Stimulated activated naive B cell treated with anti-CD40 and anti-IgM and Interleukin-4, amounts not matched to agents 10 μg/mL and 1 μg/mL and 100 μg/mL, for 72 hours (primary cell): ENCODE measurements around the gene PARVA.

Source experiments
- ATAC-seq, 2 donors: fragments of 150-1000 bp; cut with Tn5 transposase; replicated peaks; 2 replicates each; pipeline ENCODE4 v1.10.0; 2021; ENCODE audit warnings: moderate library complexity in 1 of 2
- DNase-seq: peaks from one replicate; pipeline ENCODE4 v3.0.0; 2021
- H3K27ac Mint-ChIP-seq: one replicate; pipeline ENCODE4 v1.8.0; 2022; ENCODE audit warnings: mild to moderate bottlenecking, mixed read lengths
- H3K27me3 Mint-ChIP-seq, 2 donors: one replicate each; pipeline ENCODE4 v1.8.0; 2022; ENCODE audit warnings: mixed read lengths in 2 of 2
- H3K36me3 Mint-ChIP-seq, 2 donors: one replicate each; pipeline ENCODE4 v1.8.0; 2022; ENCODE audit warnings: mixed read lengths in 2 of 2, mild to moderate bottlenecking in 1 of 2
- H3K4me1 Mint-ChIP-seq, 2 donors: one replicate each; pipeline ENCODE4 v1.8.0; 2022; ENCODE audit warnings: mixed read lengths in 2 of 2, mild to moderate bottlenecking in 1 of 2
- H3K4me3 Mint-ChIP-seq, 2 donors: one replicate each; pipeline ENCODE4 v1.8.0; 2022; ENCODE audit warnings: mild to moderate bottlenecking in 2 of 2, mixed read lengths in 2 of 2, moderate library complexity in 1 of 2
- H3K9me3 Mint-ChIP-seq, 2 donors: one replicate each; pipeline ENCODE4 v1.8.0; 2022; ENCODE audit warnings: mixed read lengths in 2 of 2, mild to moderate bottlenecking in 1 of 2

The PARVA gene

GRCh38 chr11:12421386-12421785, 44.0 kb downstream of the PARVA start:
- no peaks in the 10 kb centered on the region for H3K9me3 Mint-ChIP-seq
- H3K36me3 Mint-ChIP-seq, result no peaks in the 10 kb centered on the region
- ATAC-seq (no peak), DNase-seq (no peak)
- H3K4me3 Mint-ChIP-seq, result no peak overlapping the region
- H3K4me1 Mint-ChIP-seq, result no peaks in the 10 kb centered on the region
- H3K27me3 Mint-ChIP-seq, result peaks cover 0 to 5% of the 10 kb centered on the region in 2 donors
- H3K27ac Mint-ChIP-seq, result no peak overlapping the region

- Mint-ChIP-seq H3K4me1 (no peaks in the 10 kb centered on the region), H3K4me3 (no peak overlapping the region), H3K27me3 (peaks cover 0 to 5% of the 10 kb centered on the region in 2 donors), H3K9me3 (no peaks in the 10 kb centered on the region), H3K27ac (no peak overlapping the region), H3K36me3 (no peaks in the 10 kb centered on the region)
- no peak for ATAC-seq
- DNase-seq, result no peak
These were observed 48.8 kb downstream of the PARVA start for GRCh38 chr11:12426176-12426575.

- Mint-ChIP-seq H3K27ac (no peak overlapping the region), H3K9me3 (no peaks in the 10 kb centered on the region), H3K4me1 (no peaks in the 10 kb centered on the region), H3K27me3 (peaks cover 0 to 5% of the 10 kb centered on the region in 2 donors), H3K36me3 (no peaks in the 10 kb centered on the region), H3K4me3 (no peak overlapping the region)
- no peak for DNase-seq
- no peak for ATAC-seq
These were observed 51.8 kb downstream of the PARVA start for GRCh38 chr11:12429155-12429554.

- Mint-ChIP-seq H3K9me3 (no peaks in the 10 kb centered on the region), H3K27ac (no peak overlapping the region), H3K4me1 (no peaks in the 10 kb centered on the region), H3K4me3 (no peak overlapping the region), H3K36me3 (no peaks in the 10 kb centered on the region), H3K27me3 (peaks cover 2 to 11% of the 10 kb centered on the region in 2 donors)
- ATAC-seq (no peak), DNase-seq (no peak)
These were observed 53.0 kb downstream of the PARVA start for GRCh38 chr11:12430351-12430750.

- no peak overlapping the region for H3K4me3 Mint-ChIP-seq
- ATAC-seq (peak in 1 of 2 donors; percentile 14), DNase-seq (no peak)
- H3K36me3 Mint-ChIP-seq, result no peaks in the 10 kb centered on the region
- H3K27me3 Mint-ChIP-seq, result peaks cover 0 to 12% of the 10 kb centered on the region in 2 donors
- no peak overlapping the region for H3K27ac Mint-ChIP-seq
- no peaks in the 10 kb centered on the region for H3K9me3 Mint-ChIP-seq
- no peaks in the 10 kb centered on the region for H3K4me1 Mint-ChIP-seq
These were observed 53.7 kb downstream of the PARVA start for GRCh38 chr11:12430954-12431595.

GRCh38 chr11:12432507-12432906, 55.1 kb downstream of the PARVA start:
- Mint-ChIP-seq H3K27me3 (peaks cover 0 to 12% of the 10 kb centered on the region in 2 donors), H3K27ac (no peak overlapping the region), H3K4me3 (no peak overlapping the region), H3K9me3 (no peaks in the 10 kb centered on the region), H3K4me1 (no peaks in the 10 kb centered on the region), H3K36me3 (no peaks in the 10 kb centered on the region)
- ATAC-seq (no peak), DNase-seq (no peak)

- H3K4me1 Mint-ChIP-seq, result no peaks in the 10 kb centered on the region
- no peaks in the 10 kb centered on the region for H3K9me3 Mint-ChIP-seq
- no peak for DNase-seq
- no peaks in the 10 kb centered on the region for H3K36me3 Mint-ChIP-seq
- H3K27ac Mint-ChIP-seq, result no peak overlapping the region
- no peak for ATAC-seq
- peaks cover 0 to 12% of the 10 kb centered on the region in 2 donors for H3K27me3 Mint-ChIP-seq
- H3K4me3 Mint-ChIP-seq, result no peak overlapping the region
These were observed 55.8 kb downstream of the PARVA start for GRCh38 chr11:12433121-12433520.

GRCh38 chr11:12433571-12434324, 56.4 kb downstream of the PARVA start:
- Mint-ChIP-seq H3K27me3 (peaks cover 0 to 12% of the 10 kb centered on the region in 2 donors), H3K4me3 (no peak overlapping the region), H3K4me1 (no peaks in the 10 kb centered on the region), H3K27ac (no peak overlapping the region), H3K9me3 (no peaks in the 10 kb centered on the region), H3K36me3 (no peaks in the 10 kb centered on the region)
- DNase-seq (no peak), ATAC-seq (no peak)

- H3K4me1 Mint-ChIP-seq, result no peaks in the 10 kb centered on the region
- no peak overlapping the region for H3K27ac Mint-ChIP-seq
- H3K27me3 Mint-ChIP-seq, result peaks cover 0 to 12% of the 10 kb centered on the region in 2 donors
- ATAC-seq, result no peak
- no peaks in the 10 kb centered on the region for H3K9me3 Mint-ChIP-seq
- DNase-seq, result no peak
- no peak overlapping the region for H3K4me3 Mint-ChIP-seq
- no peaks in the 10 kb centered on the region for H3K36me3 Mint-ChIP-seq
These were observed 56.9 kb downstream of the PARVA start for GRCh38 chr11:12434325-12434654.

GRCh38 chr11:12435264-12435663, 57.9 kb downstream of the PARVA start:
- ATAC-seq, result no peak
- Mint-ChIP-seq H3K27me3 (peaks cover 0 to 12% of the 10 kb centered on the region in 2 donors), H3K27ac (no peak overlapping the region), H3K9me3 (peaks cover 0 to 4% of the 10 kb centered on the region in 2 donors), H3K36me3 (no peaks in the 10 kb centered on the region), H3K4me1 (peaks cover 0 to 3% of the 10 kb centered on the region in 2 donors), H3K4me3 (no peak overlapping the region)
- DNase-seq, result no peak

- Mint-ChIP-seq H3K27ac (no peak overlapping the region), H3K9me3 (peaks cover 0 to 4% of the 10 kb centered on the region in 2 donors), H3K4me3 (no peak overlapping the region), H3K4me1 (peaks cover 0 to 3% of the 10 kb centered on the region in 2 donors), H3K36me3 (no peaks in the 10 kb centered on the region), H3K27me3 (peaks cover 0 to 12% of the 10 kb centered on the region in 2 donors)
- DNase-seq (no peak), ATAC-seq (no peak)
These were observed 58.9 kb downstream of the PARVA start for GRCh38 chr11:12436266-12436665.

GRCh38 chr11:12438291-12438690, 60.9 kb downstream of the PARVA start:
- Mint-ChIP-seq H3K9me3 (peaks cover 0 to 4% of the 10 kb centered on the region in 2 donors), H3K27me3 (peaks cover 0 to 12% of the 10 kb centered on the region in 2 donors), H3K27ac (no peak overlapping the region), H3K4me3 (no peak overlapping the region), H3K36me3 (no peaks in the 10 kb centered on the region), H3K4me1 (peaks cover 0 to 3% of the 10 kb centered on the region in 2 donors)
- ATAC-seq (no peak), DNase-seq (no peak)

GRCh38 chr11:12439615-12440014, 62.2 kb downstream of the PARVA start:
- H3K27ac Mint-ChIP-seq, result no peak overlapping the region
- peaks cover 0 to 4% of the 10 kb centered on the region in 2 donors for H3K9me3 Mint-ChIP-seq
- peaks cover 0 to 3% of the 10 kb centered on the region in 2 donors for H3K4me1 Mint-ChIP-seq
- no peak overlapping the region for H3K4me3 Mint-ChIP-seq
- peaks cover 0 to 8% of the 10 kb centered on the region in 2 donors for H3K27me3 Mint-ChIP-seq
- DNase-seq (no peak), ATAC-seq (no peak)
- no peaks in the 10 kb centered on the region for H3K36me3 Mint-ChIP-seq

GRCh38 chr11:12440565-12440964, 63.2 kb downstream of the PARVA start:
- DNase-seq (no peak), ATAC-seq (no peak)
- H3K4me1 Mint-ChIP-seq, result peaks cover 0 to 3% of the 10 kb centered on the region in 2 donors
- H3K27ac Mint-ChIP-seq, result no peak overlapping the region
- no peaks in the 10 kb centered on the region for H3K36me3 Mint-ChIP-seq
- no peaks in the 10 kb centered on the region for H3K27me3 Mint-ChIP-seq
- H3K9me3 Mint-ChIP-seq, result peaks cover 0 to 4% of the 10 kb centered on the region in 2 donors
- no peak overlapping the region for H3K4me3 Mint-ChIP-seq

GRCh38 chr11:12441231-12441861, 64.0 kb downstream of the PARVA start:
- Mint-ChIP-seq H3K27me3 (no peaks in the 10 kb centered on the region), H3K36me3 (no peaks in the 10 kb centered on the region), H3K4me3 (no peak overlapping the region), H3K27ac (no peak overlapping the region), H3K4me1 (peaks cover 0 to 3% of the 10 kb centered on the region in 2 donors), H3K9me3 (peaks cover 0 to 4% of the 10 kb centered on the region in 2 donors)
- DNase-seq, result no peak
- ATAC-seq, result no peak
